Measurements from ENCODE around the gene TNRC6C.

- TF ChIP-seq CTCF (IDR thresholded peaks at IDR 0.05 in 8 of 11, conservative IDR thresholded peaks at IDR 0.05 in 3 of 11) (peak in 1 of 11 experiments; percentile 12), POLR2A (IDR thresholded peaks at IDR 0.05) (no peak)
Observed at GRCh38 chr17:78144147-78144719, 185.7 kb downstream of the TNRC6C start.

Data from spleen (tissue), 7 donors.